T47D (cell line): ENCODE measurements around the gene RASSF3.
A peak's percentile ranks its signal among the peaks of the same experiment; 100 is the strongest.
"Not testable (repeated sequence)": the region's sequence is repeated elsewhere in the genome, so short reads cannot be mapped to it uniquely, and the experiment has no call there.

Experiments
- DNase-seq, 2 experiments: peaks; one replicate each; pipeline versions ENCODE4 v3.0.0 to v3.0.0-alpha.2; 2011 to 2012; ENCODE audit warnings: low read depth in 1 of 2, low spot score in 1 of 2
- JUND ChIP-seq: IDR thresholded peaks from 2 replicates; pipeline ENCODE4 v1.6.1; 2012; ENCODE audit warnings: low read depth
- in situ Hi-C: cut with HindIII; loops from 2 replicates; pipeline ENCODE4 v1.10.0; 2016; ENCODE audit warnings: low sequenced_read_pairs, low pct_unique_long_range_greater_than_20kb

The RASSF3 gene

GRCh38 chr12:64685605-64686004, 75.3 kb downstream of the RASSF3 start:
- no peak for TF ChIP-seq JUND
- in situ Hi-C loops: no loop called here
- no peak for DNase-seq

- in situ Hi-C loops: no loop called here
- no peak for TF ChIP-seq JUND
- DNase-seq: no peak
These were observed 77.5 kb downstream of the RASSF3 start for GRCh38 chr12:64687816-64688215.

- DNase-seq: no peak
- in situ Hi-C loops: no loop called here
- no peak for TF ChIP-seq JUND
These were observed 77.9 kb downstream of the RASSF3 start for GRCh38 chr12:64688219-64688618.

GRCh38 chr12:64688715-64689114, 78.4 kb downstream of the RASSF3 start:
- no peak for DNase-seq
- in situ Hi-C loops: no loop called here
- no peak for TF ChIP-seq JUND

- DNase-seq, in situ Hi-C loops: not testable (repeated sequence)
These were observed 79.9 kb downstream of the RASSF3 start for GRCh38 chr12:64690236-64690635.

GRCh38 chr12:64691227-64691794, 81.0 kb downstream of the RASSF3 start:
- in situ Hi-C loops: no loop called here
- no peak for TF ChIP-seq JUND
- DNase-seq: no peak

GRCh38 chr12:64691795-64692583, 81.7 kb downstream of the RASSF3 start:
- TF ChIP-seq JUND: no peak
- in situ Hi-C loops: no loop called here
- DNase-seq: no peak

- in situ Hi-C loops: no loop called here
- DNase-seq: no peak
- no peak for TF ChIP-seq JUND
These were observed 84.1 kb downstream of the RASSF3 start for GRCh38 chr12:64694130-64695040.

GRCh38 chr12:64695550-64695949, 85.3 kb downstream of the RASSF3 start:
- no peak for TF ChIP-seq JUND
- no peak for DNase-seq
- in situ Hi-C loops: no loop called here

- in situ Hi-C loops: no loop called here
These were observed 85.9 kb downstream of the RASSF3 start for GRCh38 chr12:64696080-64696741.

GRCh38 chr12:64699504-64700115, 89.3 kb downstream of the RASSF3 start:
- in situ Hi-C loops: no loop called here
- no peak for DNase-seq
- no peak for TF ChIP-seq JUND

More at GRCh38 chr12:64696080-64696741, 85.9 kb downstream of the RASSF3 start:
- no peak for TF ChIP-seq JUND
- peak; percentile 40 to 66 for DNase-seq

GRCh38 chr12:64700532-64700931, 90.2 kb downstream of the RASSF3 start:
- in situ Hi-C loops: no loop called here
- no peak for TF ChIP-seq JUND
- no peak for DNase-seq
